ENCODE data around the gene PRELID2.

GRCh38 chr5:145854651-145855258 lies 19.6 kb upstream of the PRELID2 start:
- TF ChIP-seq, protein P1, sequence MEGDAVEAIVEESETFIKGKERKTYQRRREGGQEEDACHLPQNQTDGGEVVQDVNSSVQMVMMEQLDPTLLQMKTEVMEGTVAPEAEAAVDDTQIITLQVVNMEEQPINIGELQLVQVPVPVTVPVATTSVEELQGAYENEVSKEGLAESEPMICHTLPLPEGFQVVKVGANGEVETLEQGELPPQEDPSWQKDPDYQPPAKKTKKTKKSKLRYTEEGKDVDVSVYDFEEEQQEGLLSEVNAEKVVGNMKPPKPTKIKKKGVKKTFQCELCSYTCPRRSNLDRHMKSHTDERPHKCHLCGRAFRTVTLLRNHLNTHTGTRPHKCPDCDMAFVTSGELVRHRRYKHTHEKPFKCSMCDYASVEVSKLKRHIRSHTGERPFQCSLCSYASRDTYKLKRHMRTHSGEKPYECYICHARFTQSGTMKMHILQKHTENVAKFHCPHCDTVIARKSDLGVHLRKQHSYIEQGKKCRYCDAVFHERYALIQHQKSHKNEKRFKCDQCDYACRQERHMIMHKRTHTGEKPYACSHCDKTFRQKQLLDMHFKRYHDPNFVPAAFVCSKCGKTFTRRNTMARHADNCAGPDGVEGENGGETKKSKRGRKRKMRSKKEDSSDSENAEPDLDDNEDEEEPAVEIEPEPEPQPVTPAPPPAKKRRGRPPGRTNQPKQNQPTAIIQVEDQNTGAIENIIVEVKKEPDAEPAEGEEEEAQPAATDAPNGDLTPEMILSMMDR (conservative IDR thresholded peaks at IDR 0.05; ENCODE audit: low read length): no peak
- TF ChIP-seq EZH2phosphoT487 (IDR thresholded peaks at IDR 0.05; ENCODE audit: borderline replicate concordance): no peak
